Neural cell (in vitro differentiated cells): Measurements from ENCODE around the gene PIAS1. TPM values are rescaled to one million over a fixed set of nuclear protein-coding genes. Genes with fewer than 3 reads are reported as not detected.

Experiments used
- H2AFZ ChIP-seq: fragments of 200-600, 300-800 bp; sonication (generic), shearing (Covaris generic); 2 replicates; pipeline ENCODE4 v1.6.0; 2014; ENCODE audit warnings: low read depth, mild to moderate bottlenecking, antibody characterized with exemption, low read length, moderate library complexity
- H3F3A ChIP-seq: fragments of 200-600 bp; shearing (Covaris generic); 2 replicates; pipeline ENCODE4 v1.6.1; 2016; ENCODE audit warnings: mild to moderate bottlenecking, moderate library complexity, mixed read lengths, antibody characterized with exemption, low read length; ENCODE audit not compliant: insufficient read depth, poor library complexity, severe bottlenecking
- H3K27ac ChIP-seq: fragments of 200-600, 300-800 bp; sonication (generic), shearing (Covaris generic); 2 replicates; pipeline ENCODE4 v1.5.1; 2014; ENCODE audit warnings: mild to moderate bottlenecking, low read length, moderate library complexity
- H3K27me3 ChIP-seq: fragments of 300-800, 200-600 bp; sonication (generic), shearing (Covaris generic); 2 replicates; pipeline ENCODE4 v1.6.0; 2014; ENCODE audit warnings: mild to moderate bottlenecking, low read depth, low read length, moderate library complexity; ENCODE audit not compliant: insufficient read depth
- H3K36me3 ChIP-seq: fragments of 300-800, 200-600 bp; sonication (generic), shearing (Covaris generic); 2 replicates; pipeline ENCODE4 v1.5.1; 2014; ENCODE audit warnings: mild to moderate bottlenecking, antibody characterized with exemption, low read length, moderate library complexity; ENCODE audit not compliant: insufficient read depth
- H3K4me2 ChIP-seq: fragments of 300-800, 200-600 bp; sonication (generic), shearing (Covaris generic); 2 replicates; pipeline ENCODE4 v1.6.0; 2014; ENCODE audit warnings: mild to moderate bottlenecking, low read length
- H3K4me3 ChIP-seq: fragments of 300-800, 200-600 bp; sonication (generic), shearing (Covaris generic); 2 replicates; pipeline ENCODE4 v1.5.1; 2014; ENCODE audit warnings: mild to moderate bottlenecking, low read length, moderate library complexity
- H3K79me2 ChIP-seq: fragments of 200-600 bp; shearing (Covaris generic); replicated peaks from 2 replicates; pipeline ENCODE4 v1.6.0; 2014; ENCODE audit warnings: mild to moderate bottlenecking, low read length, moderate library complexity; ENCODE audit not compliant: insufficient read depth
- H3K9ac ChIP-seq: fragments of 300-800, 200-600 bp; sonication (generic), shearing (Covaris generic); 2 replicates; pipeline ENCODE4 v1.6.1; 2016; ENCODE audit warnings: mild to moderate bottlenecking, low read length, mixed read lengths
- H3K9me2 ChIP-seq: fragments of 200-600 bp; shearing (Covaris generic); 2 replicates; pipeline ENCODE4 v1.6.1; 2016; ENCODE audit warnings: mild to moderate bottlenecking, low read length, mixed read lengths; ENCODE audit not compliant: insufficient read depth
- H3K9me3 ChIP-seq: fragments of 200-600, 300-800 bp; sonication (generic), shearing (Covaris generic); 2 replicates; pipeline ENCODE4 v1.6.1; 2016; ENCODE audit warnings: mild to moderate bottlenecking, mixed run types, low read length, moderate library complexity, mixed read lengths
- H4K20me1 ChIP-seq: fragments of 200-600 bp; shearing (Covaris generic); 2 replicates; pipeline ENCODE4 v1.6.1; 2016; ENCODE audit warnings: mild to moderate bottlenecking, mixed run types; ENCODE audit not compliant: insufficient read depth
- EZH2 ChIP-seq: fragments of 200-600, 300-800 bp; shearing (Covaris generic), sonication (generic); IDR thresholded peaks from 2 replicates; pipeline ENCODE4 v1.6.1; 2014; ENCODE audit warnings: antibody characterized with exemption, low read length, borderline replicate concordance, mild to moderate bottlenecking; ENCODE audit not compliant: insufficient read depth, poor library complexity, severe bottlenecking
- MXI1 ChIP-seq: fragments of 450-650 bp; conservative IDR thresholded peaks from 2 replicates; pipeline ENCODE4 v1.6.1; 2014; ENCODE audit warnings: antibody characterized with exemption, mild to moderate bottlenecking; ENCODE audit not compliant: poor library complexity, severe bottlenecking
- POLR2AphosphoS5 ChIP-seq: IDR thresholded peaks from 2 replicates; pipeline ENCODE4 v1.6.1; 2012
- RAD21 ChIP-seq: fragments of 450-650 bp; conservative IDR thresholded peaks from 2 replicates; pipeline ENCODE4 v1.6.1; 2014; ENCODE audit warnings: antibody characterized with exemption, mild to moderate bottlenecking, moderate library complexity
- REST ChIP-seq: IDR thresholded peaks from 2 replicates; pipeline ENCODE4 v1.6.1; 2012; ENCODE audit warnings: borderline replicate concordance
- TAF1 ChIP-seq: IDR thresholded peaks from 2 replicates; pipeline ENCODE4 v1.6.1; 2012; ENCODE audit warnings: low read depth
- polyA plus RNA-seq: library from polyadenylated mRNA; depleted of rRNA; stranded (reverse); fragments of >200 nt; gene quantifications from 2 replicates; pipeline ENCODE4 v1.2.3, GENCODE V29; 2014
- TF ChIP-seq, protein P1 (sequence below): fragments of 450-650 bp; IDR thresholded peaks from 2 replicates; pipeline ENCODE4 v1.5.1; 2014; ENCODE audit warnings: antibody characterized with exemption, mild to moderate bottlenecking, moderate library complexity; ENCODE audit not compliant: poor library complexity, severe bottlenecking

PIAS1 gene
- polyA plus RNA-seq, 1 donor from 2014 or later: 14.3 TPM

DNA sequence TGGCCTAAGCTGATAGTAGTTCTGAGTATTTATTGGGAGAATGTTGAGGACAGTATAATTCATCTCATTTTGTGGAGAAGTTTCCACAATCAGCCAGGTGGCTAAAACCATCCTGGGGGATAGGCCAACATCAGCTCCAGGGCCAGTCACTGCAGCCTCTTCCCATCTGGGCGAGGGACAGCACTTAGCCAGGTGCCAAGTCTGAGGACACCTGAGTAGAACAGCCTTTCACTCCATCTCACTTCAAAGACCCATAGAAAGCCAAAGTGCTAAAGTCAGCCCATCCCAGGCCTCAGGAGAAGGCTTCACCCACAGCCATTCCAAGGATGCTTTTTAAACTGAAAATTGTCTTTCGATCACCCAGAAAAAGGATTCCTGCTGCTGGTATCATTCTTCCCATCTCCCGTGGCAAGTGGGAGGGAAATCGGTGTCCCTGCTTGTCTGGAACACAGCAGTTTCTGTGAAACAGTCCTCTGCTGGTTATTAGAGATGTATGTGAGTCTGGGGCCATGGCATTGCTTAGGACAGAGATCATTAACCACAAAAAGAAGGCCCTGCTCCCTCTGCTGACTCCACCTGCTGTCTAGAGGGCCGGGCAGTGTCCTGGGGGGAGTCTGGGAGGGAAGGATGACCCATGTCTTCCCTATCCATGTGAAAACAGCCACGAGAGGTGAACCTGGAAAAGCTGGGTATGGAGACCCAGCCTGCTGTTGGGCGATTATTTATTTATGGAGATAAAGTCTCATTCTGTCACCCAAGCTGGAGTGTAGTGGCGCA is 141.4 kb downstream of the PIAS1 start:
- no peak overlapping the region for H2AFZ ChIP-seq
- no peaks in the 10 kb centered on the region for H3K27me3 ChIP-seq
- H3K36me3 ChIP-seq: no peaks in the 10 kb centered on the region
- H3K9me2 ChIP-seq: no peaks in the 10 kb centered on the region
- TF ChIP-seq, protein P1, sequence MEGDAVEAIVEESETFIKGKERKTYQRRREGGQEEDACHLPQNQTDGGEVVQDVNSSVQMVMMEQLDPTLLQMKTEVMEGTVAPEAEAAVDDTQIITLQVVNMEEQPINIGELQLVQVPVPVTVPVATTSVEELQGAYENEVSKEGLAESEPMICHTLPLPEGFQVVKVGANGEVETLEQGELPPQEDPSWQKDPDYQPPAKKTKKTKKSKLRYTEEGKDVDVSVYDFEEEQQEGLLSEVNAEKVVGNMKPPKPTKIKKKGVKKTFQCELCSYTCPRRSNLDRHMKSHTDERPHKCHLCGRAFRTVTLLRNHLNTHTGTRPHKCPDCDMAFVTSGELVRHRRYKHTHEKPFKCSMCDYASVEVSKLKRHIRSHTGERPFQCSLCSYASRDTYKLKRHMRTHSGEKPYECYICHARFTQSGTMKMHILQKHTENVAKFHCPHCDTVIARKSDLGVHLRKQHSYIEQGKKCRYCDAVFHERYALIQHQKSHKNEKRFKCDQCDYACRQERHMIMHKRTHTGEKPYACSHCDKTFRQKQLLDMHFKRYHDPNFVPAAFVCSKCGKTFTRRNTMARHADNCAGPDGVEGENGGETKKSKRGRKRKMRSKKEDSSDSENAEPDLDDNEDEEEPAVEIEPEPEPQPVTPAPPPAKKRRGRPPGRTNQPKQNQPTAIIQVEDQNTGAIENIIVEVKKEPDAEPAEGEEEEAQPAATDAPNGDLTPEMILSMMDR: no peak
- TF ChIP-seq POLR2AphosphoS5: peak; percentile 4
- H3K9me3 ChIP-seq: no peaks in the 10 kb centered on the region
- no peak overlapping the region for H3K27ac ChIP-seq
- no peaks in the 10 kb centered on the region for H3K79me2 ChIP-seq
- H3K9ac ChIP-seq: no peak overlapping the region
- no peak overlapping the region for H3K4me2 ChIP-seq
- no peak overlapping the region for H3K4me3 ChIP-seq
- H3F3A ChIP-seq: no peaks in the 10 kb centered on the region
- H4K20me1 ChIP-seq: no peaks in the 10 kb centered on the region

DNA sequence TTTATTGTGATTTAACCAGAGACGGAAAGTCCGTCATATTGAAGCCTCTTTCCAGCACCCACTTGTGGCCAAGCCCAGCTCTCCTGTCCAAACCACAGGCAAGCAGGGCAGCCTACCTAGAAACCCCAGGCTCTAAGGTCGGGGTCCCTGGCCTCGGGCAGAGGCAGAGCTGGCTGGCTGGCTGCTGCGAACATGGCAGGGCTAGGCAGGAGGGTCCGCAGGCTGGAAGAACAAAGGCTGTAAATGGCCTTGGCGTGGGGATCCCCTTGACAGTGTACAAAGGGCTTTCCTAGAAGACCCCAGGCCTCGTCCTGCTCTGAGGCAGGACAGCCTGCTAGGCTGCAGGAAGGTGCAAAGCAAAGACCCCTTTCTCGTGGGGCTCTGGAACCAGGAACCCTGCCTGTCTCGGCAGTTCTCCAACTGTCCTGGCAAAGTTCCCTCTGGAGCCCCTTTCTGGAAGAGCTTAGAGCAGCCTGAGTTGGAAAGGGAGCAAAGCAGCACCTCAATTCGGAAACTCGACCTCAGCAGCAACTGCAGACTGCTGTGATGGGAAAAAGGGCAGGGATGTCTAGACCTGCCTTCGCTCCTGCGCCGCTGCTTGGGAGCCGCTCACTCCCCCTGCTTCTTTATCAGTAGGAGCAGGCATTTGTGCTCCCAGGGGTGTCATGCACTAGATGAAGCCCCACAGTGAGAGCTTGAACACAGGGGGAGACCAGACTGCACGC is 142.5 kb downstream of the PIAS1 start:
- H4K20me1 ChIP-seq: no peaks in the 10 kb centered on the region
- no peaks in the 10 kb centered on the region for H3K36me3 ChIP-seq
- no peaks in the 10 kb centered on the region for H3K9me2 ChIP-seq
- H3K4me3 ChIP-seq: no peak overlapping the region
- H3K27ac ChIP-seq: no peak overlapping the region
- H2AFZ ChIP-seq: no peak overlapping the region
- H3K9ac ChIP-seq: no peak overlapping the region
- H3K27me3 ChIP-seq: no peaks in the 10 kb centered on the region
- no peaks in the 10 kb centered on the region for H3F3A ChIP-seq
- H3K9me3 ChIP-seq: no peaks in the 10 kb centered on the region
- TF ChIP-seq REST: no peak
- TF ChIP-seq RAD21: no peak
- TF ChIP-seq, protein P1: no peak
- no peak for TF ChIP-seq TAF1
- TF ChIP-seq POLR2AphosphoS5: no peak
- no peak for TF ChIP-seq MXI1
- TF ChIP-seq EZH2: no peak
- no peaks in the 10 kb centered on the region for H3K79me2 ChIP-seq
- no peak overlapping the region for H3K4me2 ChIP-seq
